Tibial artery (tissue), 4 donors: ENCODE results near the gene MRGPRD.

Source experiments
- DNase-seq, 2 donors: peaks; one replicate each; pipeline ENCODE4 v3.0.0-alpha.2; 2019
- H3K27ac ChIP-seq, 2 donors: fragments of 200-600 bp; sonication (generic) in 1 of 2; 1 replicate in 1 of 2; 2 replicates in 1 of 2; pipeline ENCODE4 v1.5.1; 2018 to 2019; ENCODE audit warnings: mild to moderate bottlenecking in 1 of 2
- H3K27me3 ChIP-seq, 2 donors: fragments of 200-600 bp; sonication (generic) in 1 of 2; one replicate each; pipeline versions ENCODE4 v1.5.1 to v1.6.0; 2016 to 2019
- H3K36me3 ChIP-seq, 3 donors: fragments of 200-600 bp; sonication (generic) in 2 of 3; one replicate each; pipeline ENCODE4 v1.5.1; 2016 to 2019; ENCODE audit warnings: mild to moderate bottlenecking in 2 of 3
- H3K4me1 ChIP-seq, 4 donors: fragments of 200-600 bp; sonication (generic) in 2 of 4; 1 replicate in 3 of 4; 2 replicates in 1 of 4; pipeline ENCODE4 v1.5.1; 2016 to 2019
- H3K4me3 ChIP-seq, 2 donors: fragments of 200-600 bp; sonication (generic) in 1 of 2; 1 replicate in 1 of 2; 2 replicates in 1 of 2; pipeline ENCODE4 v1.5.1; 2018 to 2019; ENCODE audit warnings: mild to moderate bottlenecking in 2 of 2
- H3K9me3 ChIP-seq, 3 donors: fragments of 200-600 bp; sonication (generic) in 1 of 3; one replicate each; pipeline ENCODE4 v1.5.1; 2016 to 2019
- intact Hi-C: fragments of 100-400 bp; cut with DNase I; formaldehyde crosslinking; loops from one replicate; pipeline ENCODE4 v1.15.0; 2023; ENCODE audit warnings: low total_unique reads
- TF ChIP-seq, protein P1 (sequence below), 2 experiments: fragments of 200-600 bp in 1 of 2; fragments of 450-650 bp in 1 of 2; IDR thresholded peaks; one replicate each; pipeline ENCODE4 v1.5.1; 2017 to 2019; ENCODE audit warnings: antibody characterized with exemption in 2 of 2, mild to moderate bottlenecking in 1 of 2, moderate library complexity in 1 of 2

The MRGPRD gene

DNA sequence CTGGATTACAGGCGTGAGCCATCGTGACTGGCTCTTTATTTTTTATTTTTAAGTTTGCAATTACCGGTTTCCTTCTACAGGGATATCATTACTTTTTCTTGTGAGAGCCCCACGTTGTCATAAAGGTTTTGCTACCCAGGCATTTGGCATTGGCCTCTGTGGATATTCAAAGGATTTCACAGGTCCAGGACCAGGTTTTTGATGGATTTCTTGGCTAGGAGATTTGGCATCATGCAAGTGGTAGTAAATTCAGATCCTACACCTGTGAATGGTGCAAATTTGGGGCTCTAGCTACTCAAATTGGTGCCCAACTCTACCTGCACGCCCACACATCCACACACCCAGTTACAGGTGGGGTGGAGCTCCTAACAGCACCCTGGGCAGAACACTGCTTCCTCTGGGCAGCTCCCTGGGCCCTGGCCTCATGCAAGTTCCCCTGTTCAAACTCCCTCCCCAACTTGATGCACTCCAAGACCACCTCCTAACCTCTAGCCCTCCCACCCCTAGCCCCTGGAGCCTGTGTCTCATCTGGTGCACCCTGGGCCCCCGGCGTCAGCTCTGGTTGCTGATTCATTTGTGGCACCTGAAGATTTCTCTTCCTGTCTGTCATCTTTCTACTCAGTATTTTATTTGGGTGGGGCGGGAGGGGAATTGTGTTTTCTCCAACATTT lies 9.3 kb upstream of the MRGPRD start:
- Histone ChIP-seq H3K27ac (no peak overlapping the region), H3K9me3 (no peaks in the 10 kb centered on the region), H3K36me3 (no peaks in the 10 kb centered on the region), H3K4me3 (no peak overlapping the region), H3K4me1 (no peaks in the 10 kb centered on the region), H3K27me3 (peaks cover 0 to 4% of the 10 kb centered on the region in 2 donors)
- DNase-seq, result peak in 1 of 2 donors; percentile 32
- TF ChIP-seq, protein P1, sequence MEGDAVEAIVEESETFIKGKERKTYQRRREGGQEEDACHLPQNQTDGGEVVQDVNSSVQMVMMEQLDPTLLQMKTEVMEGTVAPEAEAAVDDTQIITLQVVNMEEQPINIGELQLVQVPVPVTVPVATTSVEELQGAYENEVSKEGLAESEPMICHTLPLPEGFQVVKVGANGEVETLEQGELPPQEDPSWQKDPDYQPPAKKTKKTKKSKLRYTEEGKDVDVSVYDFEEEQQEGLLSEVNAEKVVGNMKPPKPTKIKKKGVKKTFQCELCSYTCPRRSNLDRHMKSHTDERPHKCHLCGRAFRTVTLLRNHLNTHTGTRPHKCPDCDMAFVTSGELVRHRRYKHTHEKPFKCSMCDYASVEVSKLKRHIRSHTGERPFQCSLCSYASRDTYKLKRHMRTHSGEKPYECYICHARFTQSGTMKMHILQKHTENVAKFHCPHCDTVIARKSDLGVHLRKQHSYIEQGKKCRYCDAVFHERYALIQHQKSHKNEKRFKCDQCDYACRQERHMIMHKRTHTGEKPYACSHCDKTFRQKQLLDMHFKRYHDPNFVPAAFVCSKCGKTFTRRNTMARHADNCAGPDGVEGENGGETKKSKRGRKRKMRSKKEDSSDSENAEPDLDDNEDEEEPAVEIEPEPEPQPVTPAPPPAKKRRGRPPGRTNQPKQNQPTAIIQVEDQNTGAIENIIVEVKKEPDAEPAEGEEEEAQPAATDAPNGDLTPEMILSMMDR (IDR thresholded peaks at IDR 0.05), result no peak
- intact Hi-C loops, result no loop called here

DNA sequence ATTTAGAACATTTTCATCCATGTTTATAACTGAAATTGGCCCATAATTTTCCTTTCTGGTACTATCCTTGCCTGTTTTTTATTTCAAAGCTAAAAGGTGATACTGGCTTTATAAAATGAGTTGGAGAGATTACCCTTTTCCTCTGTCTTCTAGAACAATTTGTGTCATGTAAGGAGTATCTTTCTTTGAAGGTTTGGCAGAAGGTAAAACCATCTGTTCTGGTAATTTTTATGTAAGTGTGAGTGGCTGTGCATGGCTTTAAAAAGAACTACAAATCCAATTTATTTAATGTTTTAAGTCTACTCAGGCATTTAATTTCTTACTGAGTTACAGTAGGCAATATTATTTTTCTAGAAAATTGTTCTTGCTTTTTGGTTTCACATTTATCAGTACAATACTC lies 7.7 kb upstream of the MRGPRD start:
- Histone ChIP-seq H3K27ac (no peak overlapping the region), H3K36me3 (no peaks in the 10 kb centered on the region), H3K4me3 (no peak overlapping the region), H3K27me3 (no peaks in the 10 kb centered on the region), H3K9me3 (no peaks in the 10 kb centered on the region), H3K4me1 (no peaks in the 10 kb centered on the region)
- intact Hi-C loops, result no loop called here
- DNase-seq, result no peak
- TF ChIP-seq, protein P1 (IDR thresholded peaks at IDR 0.05), result no peak

DNA sequence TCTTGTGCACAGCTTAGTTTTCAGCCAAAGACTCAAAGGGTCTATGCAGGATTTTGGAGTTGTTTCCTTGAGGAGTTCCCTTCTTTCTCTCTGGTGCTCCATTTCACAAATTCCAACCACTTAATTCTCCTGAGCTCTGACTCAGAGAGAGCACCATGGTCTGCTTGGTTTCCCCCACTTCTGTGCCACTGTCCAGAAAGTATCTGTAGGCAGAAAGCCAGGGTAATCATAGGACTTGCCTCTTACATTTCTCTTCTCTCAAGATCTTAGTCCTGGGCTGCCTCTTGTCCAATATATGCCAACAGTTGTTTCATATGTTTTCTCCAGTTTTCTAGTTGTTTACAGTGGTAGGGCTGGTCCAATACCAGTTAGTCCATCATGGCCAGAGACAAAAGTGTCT lies 6.4 kb upstream of the MRGPRD start:
- TF ChIP-seq, protein P1 (IDR thresholded peaks at IDR 0.05), result no peak
- no peaks in the 10 kb centered on the region for H3K27me3 ChIP-seq
- H3K36me3 ChIP-seq, result no peaks in the 10 kb centered on the region
- no peaks in the 10 kb centered on the region for H3K9me3 ChIP-seq
- no peak overlapping the region for H3K4me3 ChIP-seq
- intact Hi-C loops, result no loop called here
- DNase-seq, result peak in 1 of 2 donors; percentile 16
- no peaks in the 10 kb centered on the region for H3K4me1 ChIP-seq
- no peak overlapping the region for H3K27ac ChIP-seq

DNA sequence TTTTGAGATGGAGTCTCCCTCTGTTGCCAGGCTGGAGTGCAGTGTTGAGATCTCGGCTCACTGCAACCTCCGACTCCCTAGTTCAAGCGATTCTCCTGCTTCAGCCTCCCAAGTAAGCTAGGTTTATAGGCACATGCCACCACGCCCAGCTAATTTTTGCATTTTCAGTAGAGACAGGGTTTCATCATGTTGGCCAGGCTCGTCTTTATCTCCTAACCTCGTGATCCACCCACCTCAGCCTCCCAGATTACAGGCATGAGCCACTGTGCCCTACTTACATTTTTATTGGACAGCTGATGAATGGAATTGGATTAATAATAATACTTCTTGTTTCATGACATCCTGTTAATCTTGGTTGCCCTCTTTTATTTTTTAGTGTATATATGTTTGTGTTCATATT lies 3.0 kb upstream of the MRGPRD start:
- Histone ChIP-seq H3K27ac (no peak overlapping the region), H3K36me3 (no peaks in the 10 kb centered on the region), H3K4me3 (no peak overlapping the region), H3K9me3 (no peaks in the 10 kb centered on the region), H3K4me1 (no peaks in the 10 kb centered on the region), H3K27me3 (no peaks in the 10 kb centered on the region)
- no peak for DNase-seq
- TF ChIP-seq, protein P1 (IDR thresholded peaks at IDR 0.05), result no peak
- intact Hi-C loops, result no loop called here

DNA sequence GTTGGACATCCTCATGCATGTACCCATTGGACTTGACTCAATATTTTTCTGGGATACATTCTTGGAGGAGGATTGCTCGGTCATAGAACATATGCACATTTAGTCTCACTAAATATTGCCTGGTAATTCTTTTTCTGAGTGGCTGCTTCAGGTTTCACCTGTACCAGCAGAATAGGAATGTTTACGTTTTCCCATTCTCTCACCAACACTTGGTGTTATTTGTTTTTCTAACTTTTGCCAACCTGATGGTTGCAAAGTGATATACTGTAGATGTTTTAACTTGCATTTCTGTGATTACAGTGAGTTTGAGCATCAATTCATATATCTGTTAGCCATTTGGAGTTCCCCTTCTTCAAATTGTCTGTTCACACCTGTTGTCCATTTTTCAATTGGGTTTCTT lies 1.3 kb upstream of the MRGPRD start:
- Histone ChIP-seq H3K4me3 (no peak overlapping the region), H3K27ac (no peak overlapping the region), H3K4me1 (no peaks in the 10 kb centered on the region), H3K36me3 (no peaks in the 10 kb centered on the region), H3K9me3 (no peaks in the 10 kb centered on the region), H3K27me3 (no peaks in the 10 kb centered on the region)
- intact Hi-C loops, result no loop called here
- no peak for DNase-seq
- TF ChIP-seq, protein P1 (IDR thresholded peaks at IDR 0.05), result no peak
